PC-9 (cell line): ENCODE results near the gene MEF2B. TPM values are rescaled to one million over a fixed set of nuclear protein-coding genes. Genes with fewer than 3 reads are reported as not detected.
"Not testable (repeated sequence)": the region's sequence is repeated elsewhere in the genome, so short reads cannot be mapped to it uniquely, and the experiment has no call there.

Experiments
- BruUV-seq: library from RNA; stranded (reverse); fragments of 400-500 nt; replicated peaks from 2 replicates; lab custom pipeline; 2021; lab: Mats Ljungman, UMichigan
- CTCF ChIA-PET: fragments of 300-600 bp; sonication (Branson Sonifier 250); formaldehyde crosslinking; loops from one replicate; lab custom pipeline; 2022; ENCODE audit warnings: antibody characterized with exemption; lab: Charles Lee
- POLR2A ChIA-PET: fragments of 300-600 bp; sonication (Branson Sonifier 250); formaldehyde crosslinking; loops from one replicate; lab custom pipeline; 2022; ENCODE audit warnings: antibody characterized with exemption; ENCODE audit not compliant: unreplicated experiment; lab: Charles Lee
- DNase-seq, 2 experiments: peaks; one replicate each; pipeline versions ENCODE4 v3.0.0 to v3.0.0-alpha.2; 2015 to 2022; ENCODE audit warnings: mixed read lengths in 1 of 2
- H2AFZ ChIP-seq: fragments of 200-600 bp; sonication (generic); 2 replicates; pipeline ENCODE4 v1.8.1; 2017; ENCODE audit warnings: antibody characterized with exemption
- H3F3A ChIP-seq: fragments of 200-600 bp; sonication (generic); 2 replicates; pipeline ENCODE4 v1.8.1; 2017; ENCODE audit warnings: antibody characterized with exemption, mild to moderate bottlenecking, low read depth; ENCODE audit not compliant: insufficient read depth
- H3K27ac ChIP-seq: fragments of 200-600 bp; sonication (generic); 2 replicates; pipeline ENCODE4 v1.6.1; 2016; ENCODE audit warnings: mixed run types
- H3K27me3 ChIP-seq: fragments of 200-600 bp; sonication (generic); 2 replicates; pipeline ENCODE4 v1.6.1; 2016; ENCODE audit warnings: low read depth, mixed run types; ENCODE audit not compliant: insufficient read depth
- H3K36me3 ChIP-seq: fragments of 200-600 bp; sonication (generic); 2 replicates; pipeline ENCODE4 v1.6.1; 2016; ENCODE audit warnings: low read depth, mixed run types
- H3K4me1 ChIP-seq: fragments of 200-600 bp; sonication (generic); replicated peaks from 2 replicates; pipeline ENCODE4 v1.6.1; 2016; ENCODE audit warnings: mixed run types; ENCODE audit not compliant: insufficient read depth
- H3K4me2 ChIP-seq: fragments of 200-600 bp; sonication (generic); 2 replicates; pipeline ENCODE4 v1.6.1; 2017; ENCODE audit warnings: mixed run types
- H3K4me3 ChIP-seq: fragments of 200-600 bp; sonication (generic); 2 replicates; pipeline ENCODE4 v1.6.1; 2016; ENCODE audit warnings: mixed run types
- H3K79me2 ChIP-seq: fragments of 200-600 bp; sonication (generic); 2 replicates; pipeline ENCODE4 v1.6.1; 2017; ENCODE audit warnings: low read depth, mixed run types
- H3K9me2 ChIP-seq: fragments of 200-600 bp; sonication (generic); 2 replicates; pipeline ENCODE4 v1.8.1; 2017; ENCODE audit warnings: mild to moderate bottlenecking; ENCODE audit not compliant: insufficient read depth
- H3K9me3 ChIP-seq: fragments of 200-600 bp; sonication (generic); 2 replicates; pipeline ENCODE4 v1.8.1; 2016; ENCODE audit warnings: low read depth; ENCODE audit not compliant: insufficient read depth
- H4K20me1 ChIP-seq: fragments of 200-600 bp; sonication (generic); 2 replicates; pipeline ENCODE4 v1.8.1; 2017; ENCODE audit not compliant: insufficient read depth
- CTCF ChIP-seq: fragments of 200-600 bp; sonication (generic); conservative IDR thresholded peaks from 2 replicates; pipeline ENCODE4 v1.6.1; 2017; ENCODE audit warnings: mixed run types, antibody characterized with exemption, mild to moderate bottlenecking, moderate library complexity
- EZH2 ChIP-seq: fragments of 200-600 bp; sonication (generic); IDR thresholded peaks from 2 replicates; pipeline ENCODE4 v1.8.0; 2017; ENCODE audit warnings: antibody characterized with exemption, low read depth
- intact Hi-C: fragments of 100-400 bp; cut with micrococcal nuclease; formaldehyde crosslinking; loops from one replicate; pipeline ENCODE4 v1.10.0; 2022; ENCODE audit not compliant: unreplicated experiment
- total RNA-seq: library from RNA; stranded (reverse); gene quantifications from 2 replicates; pipeline ENCODE4 v1.2.3, GENCODE V29; 2021

MEF2B gene
- total RNA-seq, 1 experiment from 2014 or later: 1.8 TPM

DNA sequence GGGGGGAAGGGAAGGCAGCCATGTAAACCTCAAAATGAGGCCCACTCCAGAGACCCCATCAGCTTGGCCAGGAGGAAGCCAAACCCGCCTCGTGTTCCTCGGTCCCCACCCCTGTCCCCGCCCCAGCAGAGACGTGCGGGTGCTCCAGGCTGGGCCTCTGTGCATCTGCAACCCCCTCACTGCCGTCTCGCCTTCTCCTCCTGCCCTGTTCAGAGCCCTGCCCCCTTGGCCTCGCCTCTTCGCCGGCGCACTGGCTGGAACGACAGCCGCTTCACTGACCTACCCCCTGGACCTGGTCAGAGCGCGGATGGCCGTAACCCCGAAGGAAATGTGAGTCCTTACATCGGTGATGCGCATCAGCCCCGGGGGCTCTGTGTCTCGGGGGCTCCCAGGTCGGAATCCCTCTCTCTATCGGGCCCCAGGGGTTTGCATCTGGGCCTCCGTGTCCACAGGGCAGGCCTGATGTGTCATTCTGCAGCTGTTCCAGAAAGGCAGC is 64.0 kb downstream of the MEF2B start:
- H3K36me3 ChIP-seq: no peaks in the 10 kb centered on the region
- H3K27me3 ChIP-seq: no peaks in the 10 kb centered on the region
- H3F3A ChIP-seq: no peaks in the 10 kb centered on the region
- no peaks in the 10 kb centered on the region for H4K20me1 ChIP-seq
- no peaks in the 10 kb centered on the region for H3K9me3 ChIP-seq
- H3K4me3 ChIP-seq: no peak overlapping the region
- intact Hi-C loops: no loop called here
- ChIA-PET CTCF (no interaction called here), POLR2A (no interaction called here)
- DNase-seq: no peak
- TF ChIP-seq EZH2: no peak
- no peak for TF ChIP-seq CTCF
- H3K79me2 ChIP-seq: no peaks in the 10 kb centered on the region
- no peak overlapping the region for H3K4me2 ChIP-seq
- H3K27ac ChIP-seq: no peak overlapping the region
- no peaks in the 10 kb centered on the region for H3K9me2 ChIP-seq
- BruUV-seq: no TSS peak
- H3K4me1 ChIP-seq: no peaks in the 10 kb centered on the region
- H2AFZ ChIP-seq: no peak overlapping the region

GRCh38 chr19:19105365-19106055 is 64.6 kb downstream of the MEF2B start:
- Histone ChIP-seq H3K4me3 (no peak overlapping the region), H3K27ac (no peak overlapping the region), H3K79me2 (no peaks in the 10 kb centered on the region), H3K9me2 (no peaks in the 10 kb centered on the region), H3K27me3 (no peaks in the 10 kb centered on the region), H3F3A (no peaks in the 10 kb centered on the region), H4K20me1 (no peaks in the 10 kb centered on the region), H3K4me1 (no peaks in the 10 kb centered on the region), H2AFZ (no peak overlapping the region), H3K9me3 (no peaks in the 10 kb centered on the region), H3K4me2 (no peak overlapping the region), H3K36me3 (no peaks in the 10 kb centered on the region)
- intact Hi-C loops: no loop called here
- TF ChIP-seq CTCF: no peak
- ChIA-PET POLR2A (no interaction called here), CTCF (no interaction called here)
- BruUV-seq: no TSS peak
- no peak for DNase-seq

GRCh38 chr19:19103167-19103566 is 66.9 kb downstream of the MEF2B start:
- ChIA-PET POLR2A (no interaction called here), CTCF (no interaction called here)
- Histone ChIP-seq H3K9me2 (no peaks in the 10 kb centered on the region), H3K9me3 (no peaks in the 10 kb centered on the region), H3K27me3 (no peaks in the 10 kb centered on the region), H3K79me2 (no peaks in the 10 kb centered on the region), H4K20me1 (no peaks in the 10 kb centered on the region), H2AFZ (no peak overlapping the region), H3K36me3 (no peaks in the 10 kb centered on the region), H3F3A (no peaks in the 10 kb centered on the region; the same call in 1 of the 2 replicates), H3K4me1 (peaks cover 15% of the 10 kb centered on the region), H3K27ac (no peak overlapping the region), H3K4me3 (no peak overlapping the region), H3K4me2 (no peak overlapping the region)
- intact Hi-C loops: no loop called here
- DNase-seq: no peak
- TF ChIP-seq EZH2 (no peak), CTCF (no peak)
- BruUV-seq: no TSS peak

DNA sequence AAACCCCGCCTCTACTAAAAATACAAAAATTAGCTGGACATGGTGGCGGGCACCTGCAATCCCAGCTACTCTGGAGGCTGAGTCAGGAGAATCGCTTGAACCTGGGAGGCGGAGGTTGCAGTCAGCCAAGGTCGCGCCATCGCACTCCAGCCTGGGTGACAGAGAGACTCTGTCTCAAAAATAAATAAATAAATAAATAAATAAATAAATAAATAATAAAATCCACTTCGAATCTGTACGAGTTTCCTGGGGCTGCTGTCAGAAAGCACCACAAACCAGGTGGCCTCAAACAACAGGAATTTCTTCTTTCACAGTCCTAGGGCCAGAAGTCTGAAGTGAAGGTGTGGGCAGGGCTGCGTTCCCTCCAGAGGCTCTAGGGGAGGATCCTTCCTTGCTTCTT is 67.5 kb downstream of the MEF2B start:
- DNase-seq, H3K9me3 ChIP-seq, H3K27me3 ChIP-seq, H2AFZ ChIP-seq, H3K9me2 ChIP-seq, H3K4me3 ChIP-seq, intact Hi-C loops, BruUV-seq, POLR2A ChIA-PET, H3K36me3 ChIP-seq, H3K79me2 ChIP-seq, CTCF ChIA-PET, H3K27ac ChIP-seq, H3K4me2 ChIP-seq, H4K20me1 ChIP-seq, H3F3A ChIP-seq: not testable (repeated sequence)
- H3K4me1 ChIP-seq: peaks cover 21% of the 10 kb centered on the region
